GM12892 (cell line): ENCODE measurements around the gene PARD3.

Experiments used
- POLR2A ChIP-seq: IDR thresholded peaks from 2 replicates; pipeline ENCODE4 v1.6.1; 2011; ENCODE audit warnings: low read depth, low read length, control low read depth
- POLR2AphosphoS5 ChIP-seq: IDR thresholded peaks from 2 replicates; pipeline ENCODE4 v1.6.1; 2011; ENCODE audit warnings: low read depth, low read length, control low read depth
- TAF1 ChIP-seq: IDR thresholded peaks from 2 replicates; pipeline ENCODE4 v1.6.1; 2011; ENCODE audit warnings: low read depth, mild to moderate bottlenecking, control low read depth, low read length, borderline replicate concordance

DNA sequence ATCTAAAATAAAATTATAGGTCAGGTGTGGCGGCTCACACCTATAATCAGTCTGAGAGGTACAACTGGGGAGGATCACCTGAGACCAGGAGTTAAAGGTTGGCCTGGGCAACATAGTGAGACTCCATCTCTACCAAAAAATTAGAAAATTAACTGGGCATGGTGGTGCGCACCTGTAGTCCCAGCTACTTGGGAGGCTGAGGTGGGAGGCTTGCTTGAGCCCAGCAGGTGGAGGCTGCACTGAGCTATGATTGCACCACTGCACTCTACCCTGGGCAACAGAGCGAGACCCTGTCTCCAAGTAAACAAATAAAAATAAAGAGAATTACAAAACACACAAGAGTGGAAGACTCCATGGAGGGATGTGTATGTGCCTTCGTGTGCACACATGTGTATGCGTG is 171.5 kb downstream of the PARD3 start:
- TF ChIP-seq POLR2A (no peak), TAF1 (no peak), POLR2AphosphoS5 (no peak)
